ENCODE measurements around the gene CDC37. TPM values are rescaled to one million over a fixed set of nuclear protein-coding genes. Genes with fewer than 3 reads are reported as not detected.

Gene CDC37
- total RNA-seq, 1 experiment from 2014 or later = 204 TPM

- TF ChIP-seq PREB (CRISPR knock-in tag; IDR thresholded peaks at IDR 0.05; ENCODE audit: borderline replicate concordance) (no peak), PRRX2 (CRISPR knock-in tag; IDR thresholded peaks at IDR 0.05) (no peak), ZNF416 (CRISPR knock-in tag; IDR thresholded peaks at IDR 0.05) (no peak), STAT6 (CRISPR knock-in tag; conservative IDR thresholded peaks at IDR 0.05; ENCODE audit: low read depth) (no peak), GTF2I (CRISPR knock-in tag; conservative IDR thresholded peaks at IDR 0.05) (no peak), NFATC4 (CRISPR knock-in tag; IDR thresholded peaks at IDR 0.05) (no peak), ATF3 (CRISPR knock-in tag; conservative IDR thresholded peaks at IDR 0.05) (no peak), IRF1 (CRISPR knock-in tag; IDR thresholded peaks at IDR 0.05) (0 out of 2 replicates have a peak, but pooled peaks have one; percentile 17), RORB (CRISPR knock-in tag; IDR thresholded peaks at IDR 0.05) (no peak), MLX (CRISPR knock-in tag; IDR thresholded peaks at IDR 0.05) (no peak), CBFB (CRISPR knock-in tag; IDR thresholded peaks at IDR 0.05; ENCODE audit: low read depth) (no peak), CREB1 (CRISPR knock-in tag; IDR thresholded peaks at IDR 0.05) (0 out of 2 replicates have a peak, but pooled peaks have one; percentile 16)
Observed at GRCh38 chr19:10419646-10420443, 16.5 kb upstream of the CDC37 start (continued).

GRCh38 chr19:10419200-10419645 is 15.9 kb upstream of the CDC37 start:
- no peak for TF ChIP-seq RORB (CRISPR knock-in tag; IDR thresholded peaks at IDR 0.05)
- ChIA-PET CTCF (interaction anchor here (0.5 to 5.9 kb wide), 5 partner anchors 13 to 334 kb away, joined by 3 to 229 read pairs (median 6); partner anchors contain the start of gene CDC37), POLR2A (no interaction called here)
- H3K27me3 Mint-ChIP-seq (ENCODE audit: low read depth) = peaks cover 93% of the 10 kb centered on the region
- H3K9me3 Mint-ChIP-seq = no peaks in the 10 kb centered on the region
- H3K4me3 Mint-ChIP-seq = peak overlapping the region; percentile 77
- peaks cover 26% of the 10 kb centered on the region for H3K4me1 Mint-ChIP-seq
- DNase-seq (ENCODE audit: low spot score) (no peak), ATAC-seq (no peak)
- no peak overlapping the region for H3K27ac Mint-ChIP-seq
- H3K36me3 Mint-ChIP-seq = no peaks in the 10 kb centered on the region

- H3K27ac Mint-ChIP-seq = no peak overlapping the region
- no peak for TF ChIP-seq TEAD1 (CRISPR knock-in tag; IDR thresholded peaks at IDR 0.05)
- no peak for TF ChIP-seq MAX (CRISPR knock-in tag; IDR thresholded peaks at IDR 0.05)
- no peak for TF ChIP-seq EMX1 (CRISPR knock-in tag; IDR thresholded peaks at IDR 0.05)
- TF ChIP-seq ZNF232 (CRISPR knock-in tag; IDR thresholded peaks at IDR 0.05) = no peak
- TF ChIP-seq PRDM15 (CRISPR knock-in tag; IDR thresholded peaks at IDR 0.05) = no peak
- TF ChIP-seq NR2C2 (CRISPR knock-in tag; IDR thresholded peaks at IDR 0.05) = no peak
- TF ChIP-seq RELA (CRISPR knock-in tag; IDR thresholded peaks at IDR 0.05; ENCODE audit: borderline replicate concordance) = no peak
- no peak for TF ChIP-seq ESRRA (CRISPR knock-in tag; IDR thresholded peaks at IDR 0.05; ENCODE audit: borderline replicate concordance)
- TF ChIP-seq ZMAT4 (CRISPR knock-in tag; IDR thresholded peaks at IDR 0.05) = no peak
- TF ChIP-seq TEAD4 (CRISPR knock-in tag; IDR thresholded peaks at IDR 0.05) = no peak
Observed at GRCh38 chr19:10418485-10419199, 15.3 kb upstream of the CDC37 start.

More at GRCh38 chr19:10418485-10419199, 15.3 kb upstream of the CDC37 start:
- peak overlapping the region; percentile 72 for H3K4me3 Mint-ChIP-seq
- peak; percentile 37 for DNase-seq (ENCODE audit: low spot score)
- H3K27me3 Mint-ChIP-seq (ENCODE audit: low read depth) = peaks cover 90% of the 10 kb centered on the region
- H3K4me1 Mint-ChIP-seq = peaks cover 26% of the 10 kb centered on the region
- H3K9me3 Mint-ChIP-seq = no peaks in the 10 kb centered on the region
- ATAC-seq = no peak
- H3K36me3 Mint-ChIP-seq = no peaks in the 10 kb centered on the region
- CTCF ChIA-PET = interaction anchor here (0.6 to 5.9 kb wide), 29 partner anchors 10 to 299 kb away, joined by 3 to 229 read pairs (median 7); partner anchors contain the start of genes CDC37, DNM2, ICAM1 and ICAM5
- POLR2A ChIA-PET = interaction anchor here (0.8 to 1.2 kb wide), 2 partner anchors 15 to 84 kb away, joined by 3 to 5 read pairs; partner anchors contain the start of gene CDC37
